HG03064 (cell line): ENCODE data around the gene PPM1G.
"Not testable (repeated sequence)": the region's sequence is repeated elsewhere in the genome, so short reads cannot be mapped to it uniquely, and the experiment has no call there.

Experiments
- ATAC-seq: cut with Tn5 transposase; IDR thresholded peaks from one replicate; pipeline ENCODE4 v1.9.1; 2021; ENCODE audit warnings: low read depth; ENCODE audit not compliant: unreplicated experiment

PPM1G gene

GRCh38 chr2:27376151-27376865 is 33.1 kb downstream of the PPM1G start:
- no peak for ATAC-seq

GRCh38 chr2:27375513-27376099 is 33.8 kb downstream of the PPM1G start:
- no peak for ATAC-seq

DNA sequence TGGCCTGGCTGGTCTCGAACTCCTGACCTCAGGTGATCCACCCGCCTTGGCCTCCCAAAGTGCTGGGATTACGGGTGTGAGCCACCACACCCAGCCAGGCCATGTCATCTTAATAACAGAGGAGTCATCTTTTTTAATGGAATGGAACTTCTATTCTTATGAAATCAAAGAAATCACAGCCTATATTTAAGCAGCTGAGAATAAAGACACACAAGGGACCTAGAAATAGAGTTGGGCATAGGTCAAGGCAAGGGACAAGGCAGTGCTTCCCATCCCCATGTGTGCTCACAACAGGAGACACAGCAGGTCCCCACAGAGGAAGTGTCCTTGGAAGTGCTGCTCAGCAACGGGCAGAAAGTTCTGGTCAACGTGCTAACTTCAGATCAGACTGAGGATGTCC is 35.8 kb downstream of the PPM1G start:
- ATAC-seq = no peak

GRCh38 chr2:27372937-27373336 is 36.5 kb downstream of the PPM1G start:
- no peak for ATAC-seq

DNA sequence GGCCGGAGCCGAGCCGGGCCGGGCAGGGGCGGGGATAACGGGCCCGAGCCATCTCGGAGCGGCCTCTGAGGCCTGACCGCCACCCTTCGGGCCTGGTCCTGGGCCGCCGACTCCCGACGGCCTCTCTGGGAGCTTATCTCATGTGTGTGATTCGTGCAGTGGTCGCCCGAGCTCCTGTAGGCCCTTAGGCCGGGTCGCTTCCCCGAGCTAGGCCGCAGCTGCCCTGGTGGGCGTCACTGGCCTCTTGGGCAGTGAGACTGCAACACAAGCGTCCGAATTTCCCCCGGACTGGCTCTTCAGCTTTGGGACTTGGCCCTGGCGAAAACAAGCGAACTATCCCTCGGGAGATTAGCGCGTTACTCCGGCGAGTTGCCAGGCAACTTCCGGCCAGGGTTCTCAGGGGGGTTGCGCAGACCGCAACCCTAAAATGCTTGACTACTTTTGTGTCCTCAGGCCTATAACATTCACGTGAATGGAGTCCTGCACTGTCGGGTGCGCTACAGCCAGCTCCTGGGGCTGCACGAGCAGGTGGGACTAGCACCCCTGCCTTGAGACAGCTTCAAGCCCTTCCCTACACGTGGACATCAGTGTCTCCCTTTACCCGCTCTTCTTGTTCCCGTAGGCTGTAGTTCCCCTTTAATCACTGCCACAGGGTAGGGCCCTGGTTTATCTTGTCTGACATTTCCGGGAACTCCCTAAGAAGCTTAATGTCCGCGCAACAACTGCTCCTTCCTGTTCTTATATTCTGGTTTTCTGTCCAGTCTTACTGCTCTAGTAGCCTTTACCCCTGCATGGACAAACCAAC is 38.4 kb downstream of the PPM1G start:
- ATAC-seq = peak; percentile 27

GRCh38 chr2:27370026-27370815 is 39.2 kb downstream of the PPM1G start, which contains the start of the genes EIF2B4 and SNX17:
Gene EIF2B4, minus strand, starts transcription at chr2:27370338. Its CDS starts 24 bp downstream, at chr2:27370314.
Gene SNX17, plus strand, starts transcription at chr2:27370616. Its CDS starts 128 bp downstream, at chr2:27370744.
- peak; percentile 89 for ATAC-seq

DNA sequence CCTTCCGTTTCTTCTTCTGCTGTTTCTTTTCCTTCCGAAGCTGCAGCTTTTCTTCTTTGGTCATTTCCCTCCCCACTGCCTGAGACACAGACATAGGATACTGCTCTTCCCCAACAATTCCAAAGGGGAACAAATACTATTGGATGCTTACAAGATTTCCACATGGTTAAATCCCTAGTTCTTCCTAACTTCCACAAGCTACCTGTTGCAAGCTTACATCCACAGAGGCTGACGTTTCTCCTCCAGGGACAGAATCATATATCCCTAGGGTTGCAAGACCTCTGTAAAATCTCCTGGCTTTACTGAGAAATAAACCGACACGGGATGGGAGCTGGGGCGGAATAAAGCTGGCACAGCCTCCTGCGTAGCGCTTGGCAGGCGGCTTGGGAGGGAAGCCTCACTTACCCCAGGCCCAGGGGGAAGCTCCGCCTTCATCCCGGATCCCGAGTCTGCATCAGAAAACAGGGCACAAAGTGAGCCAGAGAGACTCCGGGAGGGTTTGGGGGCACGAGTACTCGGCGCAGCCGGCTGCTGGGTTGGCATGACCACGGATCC is 39.8 kb downstream of the PPM1G start:
- peak; percentile 4 for ATAC-seq

GRCh38 chr2:27363933-27364332 is 45.5 kb downstream of the PPM1G start:
- ATAC-seq = no peak

- ATAC-seq = no peak
Measured at GRCh38 chr2:27362678-27363420, 46.5 kb downstream of the PPM1G start.

DNA sequence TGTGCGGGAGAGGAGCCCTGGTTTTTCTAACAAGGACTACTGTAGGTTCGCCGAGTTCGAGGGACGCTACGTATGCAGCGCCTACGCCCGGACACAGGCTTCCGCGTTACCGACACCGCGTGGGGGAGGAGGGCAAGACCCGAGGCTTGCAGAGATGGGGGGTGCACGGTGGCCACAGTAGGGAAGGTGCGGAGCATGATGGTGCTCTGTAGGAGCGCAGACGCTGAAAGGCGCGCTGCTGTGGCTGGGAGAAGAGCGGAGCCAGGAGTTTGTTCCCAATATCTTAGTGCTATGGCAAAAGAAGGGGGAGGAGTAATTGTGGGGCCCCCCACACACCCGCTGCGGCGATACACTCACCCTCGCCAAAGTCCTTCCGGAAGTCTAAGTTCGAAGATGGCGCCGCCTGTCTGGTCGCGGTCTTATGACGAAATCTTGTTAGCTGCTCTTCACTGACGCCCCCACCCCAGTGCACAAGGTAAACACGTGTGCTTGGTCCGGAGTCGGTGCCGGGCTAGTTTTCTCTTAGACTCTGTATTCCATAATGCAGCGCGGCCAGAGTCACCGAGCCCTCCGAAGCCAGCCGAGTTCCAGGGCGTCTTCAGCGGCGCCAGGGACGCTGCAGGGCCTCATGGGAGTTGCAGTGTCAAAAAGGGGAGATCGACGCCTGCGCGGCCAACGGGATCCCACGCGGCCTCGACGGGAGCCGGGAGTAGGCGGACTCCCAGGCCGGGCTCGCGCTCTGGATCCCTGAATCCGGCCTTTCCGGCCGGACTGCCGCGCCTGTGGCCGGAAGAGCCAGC is 52.8 kb downstream of the PPM1G start, which contains the start of gene GTF3C2:
TSS of gene GTF3C2 (minus strand) at position 383 of the 800 bp plus-strand sequence. CDS start 13,210 bp downstream, outside the sequence.
- ATAC-seq = peak; percentile 82

DNA sequence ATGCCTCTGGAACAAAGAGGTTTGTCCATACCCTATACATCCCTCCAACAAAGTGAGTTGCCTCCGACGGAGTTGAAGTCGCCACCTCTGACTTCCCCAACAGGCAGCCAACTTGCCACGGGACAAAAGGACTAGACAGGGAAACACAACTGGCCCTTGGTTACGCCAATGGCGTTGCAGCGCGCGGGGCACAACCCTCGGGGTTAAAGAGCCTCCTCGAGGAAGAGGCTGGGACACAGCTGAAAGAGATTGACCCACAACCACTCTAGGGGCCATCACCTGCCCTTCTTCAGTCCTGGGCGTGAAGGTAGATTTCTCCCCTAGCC is 53.4 kb downstream of the PPM1G start:
- ATAC-seq = peak; percentile 31

- ATAC-seq = no peak
Measured at GRCh38 chr2:27354597-27354927, 54.8 kb downstream of the PPM1G start.

- ATAC-seq = no peak
Measured at GRCh38 chr2:27353762-27354596, 55.4 kb downstream of the PPM1G start.

DNA sequence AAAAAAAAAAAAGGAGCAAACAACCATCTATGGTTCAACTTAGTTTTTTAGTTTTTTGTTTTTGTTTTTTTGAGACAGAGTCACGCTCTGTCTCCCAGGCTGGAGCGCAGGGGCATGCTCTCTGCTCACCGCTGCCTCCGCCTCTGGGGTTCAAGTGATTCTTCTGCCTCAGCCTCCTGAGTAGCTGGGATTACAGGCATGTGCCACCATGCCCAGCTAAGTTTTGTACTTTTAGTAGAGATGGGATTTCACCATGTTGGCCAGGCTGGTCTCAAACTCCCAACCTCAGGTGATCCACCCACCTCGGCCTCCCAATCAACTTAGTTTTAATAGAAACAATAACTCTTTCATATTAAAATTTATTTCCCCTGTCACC is 56.0 kb downstream of the PPM1G start:
- ATAC-seq = not testable (repeated sequence)

GRCh38 chr2:27351802-27352598 is 57.4 kb downstream of the PPM1G start:
- no peak for ATAC-seq

DNA sequence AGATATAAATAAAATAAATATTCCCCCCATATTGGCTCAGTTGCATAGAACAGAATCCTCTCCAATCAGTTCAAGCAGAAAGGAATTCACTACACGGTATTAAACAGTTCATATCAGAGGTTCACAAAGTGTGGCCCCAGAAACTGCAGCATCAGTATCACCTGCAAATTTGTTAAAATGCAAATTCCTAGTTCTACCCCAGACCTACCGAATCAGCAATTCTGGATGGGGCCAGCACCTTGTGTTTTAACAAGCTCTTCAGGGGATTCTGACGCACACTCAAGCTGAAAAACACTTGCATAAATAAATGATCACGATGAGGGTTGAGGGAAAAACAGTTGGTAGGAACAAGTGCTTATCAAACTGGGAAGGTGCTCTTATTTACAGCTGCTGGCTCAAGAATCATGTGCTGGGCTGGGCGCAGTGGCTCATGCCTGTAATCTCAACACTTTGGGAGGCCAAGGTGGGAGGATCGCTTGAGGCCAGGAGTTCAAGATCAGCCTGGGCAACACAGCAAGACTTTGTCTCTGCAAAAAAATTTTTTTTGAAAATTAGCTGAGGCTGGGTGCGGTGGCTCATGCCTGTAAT is 59.2 kb downstream of the PPM1G start:
- ATAC-seq = no peak

DNA sequence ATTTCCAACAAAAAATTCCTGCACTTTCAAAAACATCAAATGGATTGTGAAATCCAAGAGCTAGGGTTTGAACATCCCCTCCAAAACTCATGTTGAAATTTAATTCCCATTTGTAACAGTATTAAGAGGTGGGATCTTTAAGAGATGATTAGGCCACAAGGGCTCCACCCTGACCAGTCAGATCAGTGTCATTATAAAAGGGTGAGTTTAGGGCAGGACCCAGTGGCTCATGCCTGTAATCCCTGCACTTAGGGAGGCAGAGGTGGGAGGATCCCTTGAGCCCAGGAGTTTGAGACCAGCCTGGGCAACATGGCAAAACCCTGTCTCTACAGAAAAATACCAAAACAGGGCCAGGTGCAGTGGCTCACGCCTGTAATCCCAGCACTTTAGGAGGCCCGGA is 61.8 kb downstream of the PPM1G start:
- no peak for ATAC-seq
